Measurements from ENCODE around the gene AGBL4.

The AGBL4 gene

DNA sequence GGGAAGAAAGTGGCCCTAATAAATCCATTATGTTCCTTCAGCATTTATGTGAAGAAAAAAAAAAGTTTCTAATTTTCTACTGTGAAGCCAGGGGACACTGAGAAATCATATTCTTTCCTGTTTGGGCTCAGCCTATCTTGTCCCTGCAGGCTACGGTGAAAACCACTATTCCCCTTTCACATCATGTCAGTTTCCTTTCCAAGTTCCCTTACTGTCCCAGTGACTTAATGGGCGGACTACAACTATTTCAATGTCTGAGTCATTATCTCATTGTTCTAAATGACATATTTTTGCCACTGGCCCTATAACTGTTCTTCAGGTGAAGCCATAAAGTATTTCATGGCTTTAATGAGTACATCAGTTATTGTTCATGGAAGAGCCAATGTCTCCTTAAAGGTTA lies 1175.7 kb downstream of the AGBL4 start:
- no peak overlapping the region for H3K4me3 ChIP-seq (ENCODE audit: low read depth, low read length)
- TF ChIP-seq, protein P1, sequence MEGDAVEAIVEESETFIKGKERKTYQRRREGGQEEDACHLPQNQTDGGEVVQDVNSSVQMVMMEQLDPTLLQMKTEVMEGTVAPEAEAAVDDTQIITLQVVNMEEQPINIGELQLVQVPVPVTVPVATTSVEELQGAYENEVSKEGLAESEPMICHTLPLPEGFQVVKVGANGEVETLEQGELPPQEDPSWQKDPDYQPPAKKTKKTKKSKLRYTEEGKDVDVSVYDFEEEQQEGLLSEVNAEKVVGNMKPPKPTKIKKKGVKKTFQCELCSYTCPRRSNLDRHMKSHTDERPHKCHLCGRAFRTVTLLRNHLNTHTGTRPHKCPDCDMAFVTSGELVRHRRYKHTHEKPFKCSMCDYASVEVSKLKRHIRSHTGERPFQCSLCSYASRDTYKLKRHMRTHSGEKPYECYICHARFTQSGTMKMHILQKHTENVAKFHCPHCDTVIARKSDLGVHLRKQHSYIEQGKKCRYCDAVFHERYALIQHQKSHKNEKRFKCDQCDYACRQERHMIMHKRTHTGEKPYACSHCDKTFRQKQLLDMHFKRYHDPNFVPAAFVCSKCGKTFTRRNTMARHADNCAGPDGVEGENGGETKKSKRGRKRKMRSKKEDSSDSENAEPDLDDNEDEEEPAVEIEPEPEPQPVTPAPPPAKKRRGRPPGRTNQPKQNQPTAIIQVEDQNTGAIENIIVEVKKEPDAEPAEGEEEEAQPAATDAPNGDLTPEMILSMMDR (IDR thresholded peaks at IDR 0.05; ENCODE audit: borderline replicate concordance, insufficient read depth, low read depth, low read length): no peak

DNA sequence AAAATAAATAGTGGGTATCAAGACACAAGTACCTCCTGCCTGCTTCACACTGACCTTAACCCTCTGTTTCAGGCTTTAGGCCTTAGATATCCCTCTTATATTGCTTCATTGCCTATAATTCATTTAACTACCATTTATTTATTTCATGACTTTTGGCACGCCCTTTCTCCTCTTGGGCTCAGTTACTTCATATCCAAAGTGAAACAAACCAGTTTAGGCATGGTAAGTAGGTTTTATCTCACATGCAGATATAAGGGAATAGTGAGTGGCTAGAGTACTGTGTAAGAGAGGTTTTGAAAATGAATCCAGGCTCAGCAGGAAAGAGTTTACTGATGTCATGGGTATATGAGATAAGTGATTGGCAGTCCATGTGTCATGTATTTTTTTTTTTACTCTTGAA lies 1177.3 kb downstream of the AGBL4 start:
- TF ChIP-seq, protein P1 (IDR thresholded peaks at IDR 0.05; ENCODE audit: borderline replicate concordance, insufficient read depth, low read depth, low read length): no peak
- no peak overlapping the region for H3K4me3 ChIP-seq (ENCODE audit: low read depth, low read length)

DNA sequence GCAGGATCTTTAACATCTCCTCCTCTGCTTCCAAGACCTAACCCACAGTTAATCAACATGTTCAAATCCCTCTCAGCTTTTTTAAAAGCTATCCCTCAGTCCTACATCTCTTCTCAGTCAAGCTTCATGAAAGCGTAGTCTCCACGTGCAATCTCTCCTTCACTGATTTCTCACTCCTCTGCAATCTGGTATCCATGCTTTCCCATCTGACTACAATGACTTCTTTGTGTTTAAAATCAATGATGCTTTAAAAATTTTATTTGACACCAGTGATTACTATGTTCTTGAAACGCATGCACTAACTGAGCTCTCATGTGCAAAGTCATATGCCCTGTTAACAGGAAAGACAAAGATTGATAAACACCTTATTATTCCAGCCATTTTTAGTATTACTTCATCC lies 1179.6 kb downstream of the AGBL4 start:
- TF ChIP-seq, protein P1 (IDR thresholded peaks at IDR 0.05; ENCODE audit: borderline replicate concordance, insufficient read depth, low read depth, low read length): no peak
- no peak overlapping the region for H3K4me3 ChIP-seq (ENCODE audit: low read depth, low read length)

DNA sequence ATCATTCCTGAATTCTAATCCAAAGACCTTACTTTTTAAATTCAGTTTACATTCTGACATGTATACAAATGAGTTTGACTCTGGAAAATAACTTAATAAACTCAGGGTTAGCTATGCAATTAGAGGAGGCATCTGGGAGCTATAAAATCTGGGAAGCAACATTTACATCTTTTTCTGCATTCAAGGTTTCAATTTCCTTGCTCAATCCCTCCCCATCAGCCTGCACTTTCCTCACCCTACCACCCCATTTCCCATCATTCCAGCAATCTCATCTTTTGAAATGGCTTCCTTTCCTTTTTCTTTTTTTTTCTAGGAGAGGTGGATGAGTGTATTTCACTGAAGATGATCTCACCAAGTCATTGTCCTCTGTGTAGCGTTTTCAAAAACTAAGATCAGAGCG lies 1181.8 kb downstream of the AGBL4 start:
- TF ChIP-seq, protein P1 (IDR thresholded peaks at IDR 0.05; ENCODE audit: borderline replicate concordance, insufficient read depth, low read depth, low read length): no peak
- no peak overlapping the region for H3K4me3 ChIP-seq (ENCODE audit: low read depth, low read length)

DNA sequence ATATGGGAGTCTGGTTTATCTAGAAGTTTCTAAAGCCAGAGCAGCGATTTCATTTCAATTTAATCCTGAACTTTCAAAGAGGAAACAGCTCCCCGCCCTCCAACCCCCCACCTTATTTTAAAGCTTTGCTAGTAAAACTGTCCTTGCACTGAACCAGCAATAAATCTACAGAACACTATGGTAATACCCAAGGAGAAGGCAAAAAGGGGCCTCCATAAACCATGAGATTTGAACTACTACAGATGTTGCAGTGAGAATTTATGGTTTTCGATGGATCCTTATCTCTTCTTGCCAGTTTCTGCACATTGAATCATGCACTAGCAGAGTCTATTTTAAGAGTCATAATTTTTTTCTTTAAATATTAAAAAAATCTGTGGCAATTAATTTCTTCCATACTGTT lies 1182.3 kb downstream of the AGBL4 start:
- H3K4me3 ChIP-seq (ENCODE audit: low read depth, low read length): no peak overlapping the region
- TF ChIP-seq, protein P1 (IDR thresholded peaks at IDR 0.05; ENCODE audit: borderline replicate concordance, insufficient read depth, low read depth, low read length): no peak

DNA sequence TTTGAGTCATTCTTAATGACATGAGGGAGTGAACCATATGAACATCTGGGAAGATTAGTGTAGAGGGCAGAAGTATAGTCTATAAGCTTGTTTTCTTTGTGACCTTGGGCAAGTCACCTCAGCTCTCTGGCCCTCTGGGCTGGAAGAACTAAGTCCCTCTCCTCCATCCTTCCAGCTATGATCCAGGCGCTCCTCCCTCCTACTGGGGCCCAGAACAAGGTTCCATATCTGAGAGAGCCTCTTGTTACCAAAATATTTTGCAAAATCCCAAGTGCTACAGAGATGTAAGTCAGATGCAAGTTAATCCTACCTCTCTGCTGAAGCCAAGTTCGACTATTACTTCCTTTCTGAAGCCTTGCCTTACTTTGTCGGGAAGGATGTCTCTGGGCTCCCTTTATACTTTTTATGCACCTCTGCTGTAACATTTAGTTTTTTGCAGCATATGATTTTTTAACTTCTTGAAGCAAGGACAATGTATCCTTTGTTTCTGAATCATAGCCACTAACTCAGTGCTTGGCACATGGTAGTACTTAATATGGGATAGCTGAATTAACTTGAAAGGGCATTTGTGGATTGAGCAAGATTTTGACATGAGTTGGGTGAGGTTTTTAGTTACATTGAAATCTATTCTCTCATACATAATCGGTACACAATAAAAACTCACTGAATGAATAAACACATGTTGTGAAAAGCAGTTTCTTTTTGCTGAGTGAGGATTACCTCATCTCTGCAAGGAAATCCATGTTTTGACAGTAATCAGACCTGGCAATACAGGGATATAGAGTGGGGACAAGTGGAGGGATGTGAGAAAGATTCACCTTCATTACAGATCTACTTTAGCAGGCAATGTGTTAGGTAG lies 1192.4 kb downstream of the AGBL4 start:
- TF ChIP-seq, protein P1 (IDR thresholded peaks at IDR 0.05; ENCODE audit: borderline replicate concordance, insufficient read depth, low read depth, low read length): no peak
- H3K4me3 ChIP-seq (ENCODE audit: low read depth, low read length): no peak overlapping the region

DNA sequence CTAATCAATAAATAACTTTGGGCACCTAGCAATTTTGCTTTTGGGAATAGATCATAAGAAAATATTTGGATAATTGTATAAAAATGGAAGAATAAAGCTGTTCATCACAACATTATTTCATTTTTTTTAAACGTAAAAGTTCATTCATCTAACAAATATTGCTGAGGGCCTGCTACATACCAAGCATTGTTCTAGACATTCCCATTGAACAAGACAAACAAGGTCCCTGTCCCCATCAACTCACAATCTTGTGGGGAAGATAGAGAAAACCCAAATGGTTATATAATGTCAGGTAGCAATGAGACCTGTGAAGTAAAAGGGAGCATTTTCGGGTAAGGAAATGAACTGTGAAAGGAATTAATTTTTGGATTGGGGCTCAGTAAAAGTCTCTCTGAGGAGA lies 1193.0 kb downstream of the AGBL4 start:
- H3K4me3 ChIP-seq (ENCODE audit: low read depth, low read length): no peak overlapping the region
- TF ChIP-seq, protein P1 (IDR thresholded peaks at IDR 0.05; ENCODE audit: borderline replicate concordance, insufficient read depth, low read depth, low read length): no peak
